ENCODE measurements around the gene GRID1.

- TF ChIP-seq EZH2 (IDR thresholded peaks at IDR 0.05): no peak
- no peak for TF ChIP-seq POLR2AphosphoS5 (IDR thresholded peaks at IDR 0.05; ENCODE audit: borderline replicate concordance, low read depth, low read length)
These were observed 298.2 kb downstream of the GRID1 start for GRCh38 chr10:86068231-86069054.
